Spleen (tissue), 11 donors: ENCODE results near the gene WASHC1. TPM values are rescaled to one million over a fixed set of nuclear protein-coding genes. Genes with fewer than 3 reads are reported as not detected.
"Not testable (repeated sequence)": the region's sequence is repeated elsewhere in the genome, so short reads cannot be mapped to it uniquely, and the experiment has no call there.

Experiments
- DNase-seq: peaks from one replicate; pipeline ENCODE4 v3.0.0-alpha.2; 2020
- H3K27ac ChIP-seq, 8 donors: fragments of 200-600 bp; sonication (generic) in 7 of 8; 1 replicate in 4 of 8; 2 replicates in 4 of 8; pipeline versions ENCODE4 v1.5.0 to v1.8.0; 2016 to 2021; ENCODE audit warnings: inconsistent platforms in 4 of 8, mild to moderate bottlenecking in 4 of 8, moderate library complexity in 1 of 8
- H3K27me3 ChIP-seq, 7 donors: fragments of 200-600 bp; sonication (generic) in 6 of 7; replicated peaks in 1 of 7; 1 replicate in 4 of 7; 2 replicates in 3 of 7; pipeline versions ENCODE4 v1.5.0 to v1.8.0; 2016 to 2021; ENCODE audit warnings: inconsistent platforms in 3 of 7, mild to moderate bottlenecking in 1 of 7
- H3K36me3 ChIP-seq, 6 donors: fragments of 200-600 bp; sonication (generic) in 5 of 6; 1 replicate in 4 of 6; 2 replicates in 2 of 6; pipeline versions ENCODE4 v1.5.0 to v1.8.0; 2016 to 2021; ENCODE audit warnings: inconsistent platforms in 2 of 6
- H3K4me1 ChIP-seq, 6 donors: fragments of 200-600 bp; sonication (generic) in 5 of 6; 1 replicate in 3 of 6; 2 replicates in 3 of 6; pipeline versions ENCODE4 v1.5.0 to v1.8.0; 2016 to 2021; ENCODE audit warnings: inconsistent platforms in 3 of 6
- H3K4me3 ChIP-seq, 8 donors: fragments of 200-600 bp; sonication (generic) in 7 of 8; 1 replicate in 4 of 8; 2 replicates in 4 of 8; pipeline versions ENCODE4 v1.5.0 to v1.8.0; 2016 to 2021; ENCODE audit warnings: inconsistent platforms in 4 of 8, mild to moderate bottlenecking in 4 of 8, moderate library complexity in 2 of 8
- H3K9me3 ChIP-seq, 8 donors: fragments of 200-600 bp; sonication (generic) in 7 of 8; 1 replicate in 4 of 8; 2 replicates in 4 of 8; pipeline versions ENCODE4 v1.5.0 to v1.8.0; 2016 to 2021; ENCODE audit warnings: inconsistent platforms in 4 of 8
- CTCF ChIP-seq, 11 experiments: fragments of 200-600 bp in 7 of 11; fragments of 450-650 bp in 4 of 11; sonication (generic) in 4 of 11; IDR thresholded peaks in 8 of 11; conservative IDR thresholded peaks in 3 of 11; 1 replicate in 7 of 11; 2 replicates in 4 of 11; pipeline versions ENCODE4 v1.4.0 to v1.8.0; 2016 to 2021; ENCODE audit warnings: antibody characterized with exemption in 11 of 11, inconsistent platforms in 4 of 11, mild to moderate bottlenecking in 1 of 11
- POLR2AphosphoS5 ChIP-seq, 3 donors: sonication (generic); formaldehyde crosslinking; IDR thresholded peaks; one replicate each; pipeline ENCODE4 v1.5.1; 2017; ENCODE audit warnings: antibody characterized with exemption in 3 of 3
- WGBS, 5 donors: extraction: QIAGEN DNeasy Blood & Tissue Kit in 3 of 5; methylation state at CpG; one replicate each; pipeline versions ENCODE4 v1.1.5 to v1.1.7; 2013 to 2018; 5-methylcytosine and 5-hydroxymethylcytosine counted together
- intact Hi-C: fragments of 100-400 bp; cut with DNase I; formaldehyde crosslinking; loops from one replicate; pipeline ENCODE4 v1.15.0; 2023; ENCODE audit warnings: low total_unique reads
- polyA plus RNA-seq, 3 donors: library from polyadenylated mRNA; stranded (reverse); fragments of 200-250 nt; gene quantifications; one replicate each; pipeline ENCODE4 v1.2.1, GENCODE V29; 2013
- total RNA-seq, 7 donors: library from RNA; depleted of rRNA in 3 of 7; stranded (reverse); fragments of >200 nt in 3 of 7; fragmentation: NEBNext Ultra II Directional in 4 of 7; extraction: Animal tissue kit (Norgen Biotek cat#: 25700) in 4 of 7; gene quantifications; one replicate each; pipeline versions ENCODE4 v1.1.0 to v1.2.1, GENCODE V29; 2016 to 2021
- donor health status: healthy with polysubstance abuse.
- donor health status: DM: no; HTN: no; CAD: no; lungs with moderate emphysema.
- donor health status: DM: no; HTN: no; CAD: no.
- donor health status: Bipolar disorder and iron deficiency.
- donor health status: healthy.
- donor health status: DM: no; HTN: no; CAD: no.
- donor health status: DM: yes; HTN: yes; CAD: no.

WASHC1 gene
- total and polyA plus RNA-seq, 10 donors = 1.9 to 79.1 (median 29.5) TPM

DNA sequence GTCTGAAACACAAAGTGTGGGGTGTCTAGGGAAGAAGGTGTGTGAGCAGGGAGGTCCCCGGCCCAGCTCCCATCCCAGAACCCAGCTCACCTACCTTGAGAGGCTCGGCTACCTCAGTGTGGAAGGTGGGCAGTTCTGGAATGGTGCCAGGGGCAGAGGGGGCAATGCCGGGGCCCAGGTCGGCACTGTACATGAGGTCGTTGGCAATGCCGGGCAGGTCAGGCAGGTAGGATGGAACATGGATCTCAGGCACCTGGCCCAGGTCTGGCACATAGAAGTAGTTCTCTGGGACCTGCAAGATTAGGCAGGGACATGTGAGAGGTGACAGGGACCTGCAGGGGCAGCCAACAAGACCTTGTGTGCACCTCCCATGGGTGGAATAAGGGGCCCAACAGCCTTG, 12.4 kb downstream of the WASHC1 start:
- H3K27ac ChIP-seq, H3K4me1 ChIP-seq, intact Hi-C loops, H3K4me3 ChIP-seq, H3K9me3 ChIP-seq, H3K36me3 ChIP-seq, H3K27me3 ChIP-seq: not testable (repeated sequence)
- DNase-seq = peak; percentile 55
- WGBS, 5 donors = 93 to 98% (median 95%) methylated on average over 4 to 5 of the region's 6 CpGs; no CpG with 5 or more reads in 2 of the 5 donors

DNA sequence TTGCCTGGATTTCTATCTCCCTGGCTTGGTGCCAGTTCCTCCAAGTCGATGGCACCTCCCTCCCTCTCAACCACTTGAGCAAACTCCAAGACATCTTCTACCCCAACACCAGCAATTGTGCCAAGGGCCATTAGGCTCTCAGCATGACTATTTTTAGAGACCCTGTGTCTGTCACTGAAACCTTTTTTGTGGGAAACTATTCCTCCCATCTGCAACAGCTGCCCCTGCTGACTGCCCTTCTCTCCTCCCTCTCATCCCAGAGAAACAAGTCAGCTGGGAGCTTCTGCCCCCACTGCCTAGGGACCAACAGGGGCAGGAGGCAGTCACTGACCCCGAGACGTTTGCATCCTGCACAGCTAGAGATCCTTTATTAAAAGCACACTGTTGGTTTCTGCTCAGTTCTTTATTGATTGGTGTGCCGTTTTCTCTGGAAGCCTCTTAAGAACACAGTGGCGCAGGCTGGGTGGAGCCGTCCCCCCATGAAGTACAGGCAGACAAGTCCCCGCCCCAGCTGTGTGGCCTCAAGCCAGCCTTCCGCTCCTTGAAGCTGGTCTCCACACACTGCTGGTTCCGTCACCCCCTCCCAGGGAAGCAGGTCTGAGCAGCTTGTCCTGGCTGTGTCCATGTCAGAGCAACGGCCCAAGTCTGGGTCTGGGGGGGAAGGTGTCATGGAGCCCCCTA, 15.0 kb downstream of the WASHC1 start:
- H3K27me3 ChIP-seq = not testable (repeated sequence)

GRCh38 chr9:11206-11605, 18.1 kb downstream of the WASHC1 start:
- H3K27me3 ChIP-seq, H3K36me3 ChIP-seq, H3K4me3 ChIP-seq, H3K27ac ChIP-seq, intact Hi-C loops, H3K4me1 ChIP-seq, H3K9me3 ChIP-seq: not testable (repeated sequence)
- TF ChIP-seq CTCF (IDR thresholded peaks at IDR 0.05 in 8 of 11, conservative IDR thresholded peaks at IDR 0.05 in 3 of 11) (peak in 6 of 11 experiments; percentile 23 to 62 (median 46)), POLR2AphosphoS5 (IDR thresholded peaks at IDR 0.05) (peak in 2 of 3 donors; percentile 10 to 17)
- WGBS, 5 donors = 40 to 73% (median 49%) methylated on average over 4 to 22 of the region's 26 CpGs; no CpG with 5 or more reads in 1 of the 5 donors
- peak; percentile 92 for DNase-seq

More for the DNA sequence above, 15.0 kb downstream of the WASHC1 start:
- peak; percentile 83 for DNase-seq
- H3K9me3 ChIP-seq, H3K4me3 ChIP-seq, H3K4me1 ChIP-seq, H3K36me3 ChIP-seq, intact Hi-C loops: not testable (repeated sequence)
- 72 to 81% (median 78%) methylated on average over 5 to 9 of the region's 10 CpGs for WGBS, 5 donors
- peak overlapping the region in 2 of 8 donors; percentile 33 to 45 for H3K27ac ChIP-seq
- peak in 2 of 3 donors; percentile 24 to 44 for TF ChIP-seq POLR2AphosphoS5 (IDR thresholded peaks at IDR 0.05)

DNA sequence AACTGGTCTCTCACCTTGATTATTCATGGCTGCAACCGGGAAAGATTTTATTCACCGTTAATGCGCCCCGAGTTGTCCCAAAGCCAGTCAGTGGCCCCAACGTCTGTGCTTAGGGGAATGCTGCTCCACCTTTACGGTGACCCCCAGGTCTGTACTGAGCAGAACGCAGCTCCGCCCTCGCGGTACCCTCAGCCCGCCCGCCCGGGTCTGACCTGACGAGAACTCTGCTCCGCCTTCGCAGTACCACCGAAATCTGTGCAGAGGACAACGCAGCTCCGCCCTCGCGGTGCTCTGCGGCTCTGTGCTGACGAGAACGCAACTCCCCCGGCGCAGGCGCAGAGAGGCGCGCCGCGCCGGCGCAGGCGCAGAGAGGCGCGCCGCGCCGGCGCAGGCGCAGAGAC, 18.6 kb downstream of the WASHC1 start:
- H3K27me3 ChIP-seq, H3K36me3 ChIP-seq, H3K4me3 ChIP-seq, H3K9me3 ChIP-seq, H3K27ac ChIP-seq, intact Hi-C loops, H3K4me1 ChIP-seq: not testable (repeated sequence)
- WGBS, 5 donors = 81 to 88% (median 84%) methylated on average over 8 to 41 of the region's 41 CpGs
- peak; percentile 87 for DNase-seq

- H3K27me3 ChIP-seq, H3K4me1 ChIP-seq, H3K4me3 ChIP-seq, H3K9me3 ChIP-seq, DNase-seq, H3K36me3 ChIP-seq, H3K27ac ChIP-seq, intact Hi-C loops: not testable (repeated sequence)
- 70 to 94% (median 87%) methylated on average over 7 to 12 of the region's 13 CpGs; no CpG with 5 or more reads in 1 of the 5 donors for WGBS, 5 donors
These were observed 19.0 kb downstream of the WASHC1 start for GRCh38 chr9:10207-10606.

Other genes starting within 250 kb of the WASHC1 start
- 1 to 10 TPM in 1 of 7 donors, under 1 TPM in 6; 0.27 to 1.7 (median 0.42) TPM for gene FOXD4, start 89.0 kb upstream of the WASHC1 start, total RNA-seq
- gene FOXD4, start 89.0 kb upstream of the WASHC1 start, polyA plus RNA-seq = under 1 TPM; 0.20 to 0.42 (median 0.37) TPM
- gene ZNG1A, start 149.6 kb upstream of the WASHC1 start, total RNA-seq = 10 to 100 TPM; 27.3 to 52.3 (median 38.0) TPM
- 10 to 100 TPM; 24.0 to 34.6 (median 24.4) TPM for gene ZNG1A, start 149.6 kb upstream of the WASHC1 start, polyA plus RNA-seq
- gene DOCK8, start 185.4 kb upstream of the WASHC1 start, total RNA-seq = 100 to 1,000 TPM; 153 to 275 (median 196) TPM
- 10 to 100 TPM; 34.3 to 40.1 (median 39.1) TPM for gene DOCK8, start 185.4 kb upstream of the WASHC1 start, polyA plus RNA-seq